GM19099 (cell line): Measurements from ENCODE around the gene SYNJ2.

Experiments
- POLR2A ChIP-seq: IDR thresholded peaks from 3 replicates; pipeline ENCODE4 v1.6.1; 2011; ENCODE audit warnings: low read depth; ENCODE audit not compliant: insufficient read length; ENCODE audit errors: extremely low read depth

Gene SYNJ2

DNA sequence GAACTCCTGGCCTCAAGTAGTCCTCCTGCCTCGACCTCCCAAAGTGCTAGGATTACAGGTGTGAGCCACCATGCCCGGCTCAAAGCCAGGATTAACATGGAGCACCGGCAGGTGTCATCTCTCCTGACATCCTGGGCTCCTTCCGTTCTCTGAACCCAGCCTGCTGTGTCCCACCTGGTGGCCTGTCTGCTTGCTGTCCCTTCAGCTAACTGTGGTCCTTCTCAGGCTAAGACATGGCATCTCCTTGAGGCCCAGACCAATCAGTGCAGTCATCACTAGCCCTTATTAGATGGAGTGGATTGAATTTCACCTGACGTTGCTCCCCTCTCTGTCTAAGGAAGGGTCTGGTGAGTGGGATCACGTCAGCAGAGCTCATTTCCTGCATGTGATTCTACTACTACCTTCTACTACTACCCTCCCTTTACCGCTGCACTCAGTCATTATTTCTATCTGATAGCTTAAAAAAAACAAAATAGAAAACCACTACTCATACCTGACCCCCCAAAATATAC lies 28.0 kb upstream of the SYNJ2 start:
- no peak for TF ChIP-seq POLR2A

DNA sequence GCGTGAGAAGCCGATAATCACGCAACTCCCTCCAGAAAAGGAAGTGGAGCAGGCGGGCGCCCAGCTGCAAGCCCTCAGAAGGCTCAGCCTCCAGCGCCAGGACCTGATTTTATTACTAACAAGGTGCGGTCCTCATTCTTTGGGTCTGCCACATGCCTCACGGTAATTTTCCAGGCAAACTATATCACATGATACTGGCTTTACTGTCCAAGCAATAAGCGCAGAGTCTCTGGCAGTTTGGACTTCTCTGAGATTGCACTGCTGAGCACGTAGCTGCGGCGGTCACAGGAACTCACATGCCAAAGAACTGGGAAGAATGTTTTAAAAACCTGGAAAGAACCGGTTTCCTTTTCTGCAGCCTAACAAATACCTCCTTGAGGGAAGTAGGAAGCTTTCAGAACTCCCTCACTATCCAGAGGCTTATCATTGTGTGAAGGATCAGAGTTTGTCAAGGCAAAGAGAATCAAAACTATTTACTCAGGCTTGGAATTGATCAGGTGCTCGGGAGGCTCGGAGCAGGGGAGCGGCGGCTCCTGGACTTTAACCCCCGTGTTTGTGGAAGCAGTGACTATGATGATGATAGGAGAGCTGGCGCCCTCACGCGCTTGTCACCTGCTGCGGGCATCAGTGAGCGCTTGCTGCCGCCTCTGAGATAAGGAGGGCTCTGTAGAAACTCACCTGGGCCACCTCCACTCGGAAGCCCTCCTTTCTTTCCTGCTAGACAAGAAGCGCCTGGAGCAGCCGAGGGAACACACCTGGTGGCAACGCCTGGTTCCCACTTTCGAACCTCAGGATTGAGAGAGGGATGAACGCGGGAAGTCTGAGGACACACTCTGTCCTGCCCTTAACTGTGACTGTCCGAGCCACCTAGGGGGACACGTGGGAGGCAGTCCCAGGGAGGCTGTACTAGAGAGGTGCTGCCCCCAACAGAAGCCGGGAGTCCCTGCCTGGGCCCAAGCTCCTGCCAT lies 27.2 kb upstream of the SYNJ2 start:
- TF ChIP-seq POLR2A, result no peak

DNA sequence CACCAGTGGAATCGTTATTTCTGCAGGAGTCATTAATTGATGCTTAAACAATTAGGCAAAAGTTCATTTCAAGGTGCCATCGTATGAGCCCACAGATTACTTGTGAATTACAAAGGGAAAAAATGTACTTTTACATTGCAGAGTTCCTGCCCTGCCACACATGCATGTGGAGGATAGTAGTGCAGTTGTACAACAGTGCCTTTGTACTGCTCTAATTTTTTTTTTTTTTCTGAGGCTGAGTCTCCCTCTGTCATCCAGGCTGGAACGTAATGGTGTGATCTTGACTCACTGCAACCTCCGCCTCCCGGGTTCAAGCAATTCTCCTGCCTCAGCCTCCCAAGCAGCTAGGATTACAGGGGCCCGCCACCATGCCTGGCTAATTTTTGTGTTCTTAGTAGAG lies 26.0 kb upstream of the SYNJ2 start:
- TF ChIP-seq POLR2A, result no peak

DNA sequence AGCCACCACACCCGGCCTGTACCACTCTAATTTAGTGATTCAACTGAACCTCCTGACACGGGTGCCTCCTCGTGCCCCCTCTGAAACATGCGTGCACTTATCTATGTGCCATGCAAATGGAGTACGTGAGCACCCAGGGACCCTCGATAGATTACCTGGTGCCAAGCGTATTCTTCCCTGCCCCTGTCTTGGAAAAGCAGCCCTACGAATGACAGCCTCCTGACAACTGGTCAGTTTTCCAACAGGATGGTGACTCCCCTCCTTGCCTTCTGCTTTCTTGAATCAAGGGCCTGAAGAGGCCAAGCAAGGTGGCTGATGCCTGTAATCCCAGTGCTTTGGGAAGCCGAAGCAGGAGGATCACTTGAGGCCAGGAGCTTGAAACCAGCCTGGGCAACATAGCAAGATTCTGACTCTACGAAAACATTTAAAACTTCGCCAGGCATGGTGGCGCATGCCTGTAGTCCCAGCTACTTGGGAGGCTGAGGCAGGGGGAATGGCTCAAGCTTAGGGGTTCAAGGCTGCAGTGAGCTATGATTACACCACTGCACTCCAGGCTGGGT lies 25.4 kb upstream of the SYNJ2 start:
- TF ChIP-seq POLR2A, result no peak

DNA sequence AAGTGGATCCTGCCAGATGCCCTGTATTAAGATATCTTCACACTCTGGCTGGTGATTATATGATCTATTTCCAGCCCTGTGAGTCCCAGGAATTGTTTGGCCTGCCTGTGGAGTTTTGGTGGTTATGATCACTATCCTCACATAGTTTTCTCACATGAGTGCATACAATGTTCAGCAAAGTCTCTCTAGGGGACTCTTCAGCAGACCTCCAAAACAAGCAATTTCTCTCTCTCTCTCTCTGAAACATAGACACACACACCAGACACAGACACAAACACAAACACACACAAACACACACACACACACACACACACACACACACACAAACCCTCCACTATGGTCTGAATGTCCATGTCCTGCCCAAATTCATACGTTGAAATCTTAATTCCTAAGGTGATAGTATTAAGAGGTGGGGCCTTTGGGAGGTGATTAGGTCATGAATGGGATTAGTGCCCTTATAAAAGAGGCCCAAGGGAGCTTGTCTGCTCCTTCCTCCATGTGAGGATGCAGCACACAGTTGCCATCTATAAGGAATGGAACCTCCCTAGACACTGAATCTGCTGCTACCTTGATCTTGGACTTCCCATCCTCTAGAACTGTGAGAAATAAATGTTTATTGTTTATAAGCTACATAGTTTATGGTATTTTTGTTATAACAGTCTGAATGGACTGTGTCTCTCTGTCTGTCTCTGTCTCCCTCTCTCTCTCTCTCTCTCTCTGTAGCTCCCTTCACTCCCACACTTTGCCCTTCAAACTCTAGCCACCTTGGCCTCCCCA lies 22.0 kb upstream of the SYNJ2 start:
- TF ChIP-seq POLR2A, result no peak

DNA sequence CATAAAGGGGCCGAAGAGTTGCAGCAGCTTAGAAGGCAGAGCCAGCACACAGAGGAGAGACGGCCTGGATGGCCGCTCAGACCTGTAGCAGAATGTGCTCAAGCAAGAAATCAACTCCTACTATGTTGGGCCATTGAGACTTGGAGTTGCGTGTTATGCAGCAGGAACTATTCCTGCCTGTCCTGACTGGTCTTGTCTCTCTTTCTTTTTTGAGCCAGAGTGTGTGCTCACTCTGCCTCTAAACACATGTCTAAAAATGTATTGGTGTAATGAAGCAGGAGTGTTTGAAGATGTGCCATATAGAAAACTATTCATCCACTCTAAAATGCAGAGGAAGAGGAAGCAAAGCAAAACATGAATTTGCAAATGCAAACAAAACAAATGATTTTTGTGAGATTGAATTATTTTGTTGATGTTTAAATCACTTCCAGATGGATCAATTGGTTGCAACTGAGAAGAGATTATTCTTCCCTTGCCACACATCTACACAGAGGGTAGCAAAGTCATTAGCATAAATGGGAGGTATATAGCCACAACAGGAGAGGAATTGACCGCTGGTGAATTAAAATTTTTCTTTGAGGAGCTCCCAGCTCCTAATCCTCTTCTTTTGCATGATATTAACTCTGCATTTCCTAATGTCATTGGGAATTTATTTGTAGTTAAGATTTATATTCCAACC lies 20.4 kb upstream of the SYNJ2 start:
- TF ChIP-seq POLR2A, result no peak

DNA sequence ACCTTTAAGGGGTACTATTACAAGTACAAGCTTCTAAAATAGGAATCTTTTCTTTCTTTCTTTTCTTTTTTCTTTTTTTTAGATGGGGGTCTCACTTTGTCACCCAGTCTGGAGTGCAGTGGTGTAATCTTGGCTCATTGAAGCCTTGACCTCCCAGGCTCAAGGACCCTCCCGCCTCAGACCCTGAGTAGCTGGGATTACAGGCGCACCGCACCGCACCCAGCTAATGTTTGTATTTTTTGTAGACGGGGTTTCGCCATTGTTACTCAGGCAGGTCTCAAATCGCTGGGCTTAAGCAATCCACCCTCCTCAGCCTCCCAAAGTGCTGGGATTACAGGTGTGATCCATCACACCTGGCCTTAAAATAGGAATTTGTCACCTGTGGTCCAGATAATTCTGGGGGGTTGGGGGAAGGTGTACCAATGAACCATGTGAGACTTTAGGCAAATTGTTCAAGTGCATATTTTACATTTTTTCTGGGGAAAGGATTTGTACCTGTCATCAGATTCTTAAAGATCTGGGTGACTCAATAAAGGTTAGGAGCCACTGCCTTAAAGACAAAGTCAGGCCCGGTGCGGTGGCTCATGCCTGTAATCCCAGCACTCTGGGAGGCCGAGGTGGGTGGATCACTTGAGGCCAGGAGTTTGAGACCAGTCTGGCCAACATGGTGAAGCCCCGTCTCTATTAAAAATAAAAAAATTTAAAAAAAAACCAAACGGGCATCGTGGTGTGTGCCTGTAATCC lies 19.7 kb upstream of the SYNJ2 start:
- TF ChIP-seq POLR2A, result no peak

DNA sequence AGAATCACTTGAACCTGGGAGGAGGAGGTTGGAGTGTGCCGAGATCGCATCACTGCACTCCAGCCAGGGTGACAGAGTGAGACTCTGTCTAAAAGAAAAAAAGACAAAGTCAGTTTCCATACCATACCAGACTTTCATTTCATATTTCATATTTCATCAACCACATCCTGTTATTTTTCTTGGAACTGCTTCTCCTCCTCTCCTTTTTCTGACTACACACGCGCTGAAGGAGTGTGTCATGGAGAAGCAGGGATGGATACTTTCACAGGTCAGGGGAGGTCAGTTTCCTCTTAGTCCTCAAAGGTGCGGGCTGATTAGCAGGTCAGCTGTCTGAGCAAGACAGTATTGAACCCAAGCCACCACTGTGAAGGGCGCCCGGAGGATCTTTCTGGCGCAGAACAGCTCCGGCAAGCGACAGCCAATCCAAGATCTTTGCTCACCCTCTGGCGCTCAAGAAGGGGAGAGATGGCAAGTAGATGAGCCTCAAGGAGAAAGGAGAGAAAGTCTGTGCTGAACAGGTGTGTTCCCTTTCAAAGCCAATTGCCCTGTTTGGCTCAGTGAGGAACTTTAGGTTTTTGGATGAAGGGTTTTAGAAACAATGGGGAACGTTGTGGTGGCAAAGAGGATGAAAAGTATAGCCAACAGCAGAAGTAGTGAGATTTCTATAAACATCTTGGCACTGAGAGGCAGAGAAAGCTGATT lies 18.9 kb upstream of the SYNJ2 start:
- no peak for TF ChIP-seq POLR2A

DNA sequence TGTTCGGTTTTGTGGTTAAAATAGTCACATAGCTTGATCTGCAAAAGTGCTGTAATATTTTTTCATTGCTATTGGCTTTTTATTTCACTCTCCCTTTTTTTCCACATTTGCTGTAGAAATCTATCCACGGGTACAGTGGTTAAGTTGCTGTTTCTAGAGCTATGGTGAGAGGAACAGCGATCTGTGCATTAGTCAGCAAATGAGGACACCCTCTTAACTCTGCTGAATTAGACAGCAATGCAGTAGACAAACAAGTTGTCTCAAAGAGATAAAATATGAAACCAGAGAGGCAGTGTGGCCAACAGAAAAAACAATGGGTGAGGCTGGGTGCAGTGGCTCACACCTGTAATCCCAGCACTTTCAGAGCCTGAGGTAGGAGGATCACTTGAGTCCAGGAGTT lies 17.6 kb upstream of the SYNJ2 start:
- no peak for TF ChIP-seq POLR2A

DNA sequence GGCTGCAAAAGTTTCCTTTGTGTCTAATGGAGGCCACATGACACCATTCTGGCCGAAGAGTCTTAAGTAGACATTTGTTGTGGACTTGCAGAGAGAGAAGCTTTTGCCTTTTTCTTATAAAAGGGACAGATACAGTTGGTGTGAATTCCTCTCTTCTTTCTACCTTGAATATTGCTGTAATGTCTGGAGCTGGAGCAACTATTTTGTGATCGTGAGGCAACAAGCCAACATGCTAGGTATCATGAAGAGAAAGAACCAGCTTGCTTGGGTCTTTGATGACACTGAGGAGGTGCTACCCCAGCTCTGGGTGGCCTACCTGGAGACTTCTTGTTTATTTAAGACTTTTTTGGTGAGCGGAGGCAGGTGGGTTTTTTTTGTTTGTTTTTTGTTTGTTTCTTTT lies 16.3 kb upstream of the SYNJ2 start:
- TF ChIP-seq POLR2A, result no peak

DNA sequence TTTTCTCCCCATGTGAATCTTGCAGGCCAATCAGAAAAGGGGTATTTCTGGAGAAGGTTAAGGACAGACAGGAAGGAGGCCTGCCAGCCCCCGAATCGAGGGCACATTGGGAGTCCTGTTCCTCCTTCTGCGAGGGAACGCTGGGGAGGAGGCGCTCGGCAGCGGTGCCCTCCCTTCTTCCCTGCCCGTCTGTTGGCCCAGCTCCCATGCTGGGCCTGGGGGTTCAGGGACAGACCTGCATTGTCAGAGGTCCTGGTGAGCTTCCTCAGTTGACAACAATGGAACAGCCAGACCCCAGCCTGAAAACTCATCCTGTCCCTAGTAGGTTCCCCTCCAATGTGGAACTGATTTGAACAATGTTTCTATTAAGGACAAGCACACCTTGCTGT lies 15.1 kb upstream of the SYNJ2 start:
- TF ChIP-seq POLR2A, result no peak

DNA sequence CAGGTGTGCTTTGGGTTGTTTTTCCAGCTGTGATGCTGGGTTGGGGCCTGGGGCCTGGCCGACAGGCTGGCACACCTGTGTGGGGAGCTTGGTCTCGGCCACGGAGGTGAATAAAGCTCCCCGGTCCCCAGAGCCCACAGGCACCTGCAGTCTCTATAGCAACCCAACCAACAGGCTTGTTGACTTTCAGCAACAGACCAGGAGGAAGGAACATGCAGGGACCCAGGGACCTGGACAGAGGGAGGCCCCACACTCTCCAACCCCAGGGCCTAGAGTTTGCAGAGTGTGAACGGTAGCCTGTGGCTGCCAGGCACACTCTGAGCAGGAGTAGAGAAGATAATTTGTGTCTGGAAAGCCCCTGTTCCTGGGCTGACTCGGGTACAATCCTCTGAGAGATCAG lies 14.6 kb upstream of the SYNJ2 start:
- no peak for TF ChIP-seq POLR2A

DNA sequence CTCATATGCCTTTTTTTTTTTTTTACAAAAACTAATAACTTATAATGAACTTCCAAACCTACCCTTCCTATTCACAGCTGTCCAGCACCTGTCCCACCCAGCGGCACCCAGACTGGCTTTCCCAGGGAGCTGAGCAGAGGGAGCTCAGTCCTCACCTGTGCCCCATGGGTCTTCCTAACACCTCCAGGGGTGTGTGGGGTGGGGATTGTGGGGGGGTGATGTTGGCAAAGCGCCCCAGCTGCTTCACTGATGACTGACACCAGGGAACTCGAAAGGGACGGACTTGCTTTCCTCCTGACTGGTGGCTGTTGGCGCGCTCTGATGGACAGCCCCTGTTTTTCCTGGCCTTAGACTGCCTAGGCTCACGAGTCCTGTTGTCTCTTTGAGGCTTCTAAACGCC lies 14.2 kb upstream of the SYNJ2 start:
- no peak for TF ChIP-seq POLR2A

DNA sequence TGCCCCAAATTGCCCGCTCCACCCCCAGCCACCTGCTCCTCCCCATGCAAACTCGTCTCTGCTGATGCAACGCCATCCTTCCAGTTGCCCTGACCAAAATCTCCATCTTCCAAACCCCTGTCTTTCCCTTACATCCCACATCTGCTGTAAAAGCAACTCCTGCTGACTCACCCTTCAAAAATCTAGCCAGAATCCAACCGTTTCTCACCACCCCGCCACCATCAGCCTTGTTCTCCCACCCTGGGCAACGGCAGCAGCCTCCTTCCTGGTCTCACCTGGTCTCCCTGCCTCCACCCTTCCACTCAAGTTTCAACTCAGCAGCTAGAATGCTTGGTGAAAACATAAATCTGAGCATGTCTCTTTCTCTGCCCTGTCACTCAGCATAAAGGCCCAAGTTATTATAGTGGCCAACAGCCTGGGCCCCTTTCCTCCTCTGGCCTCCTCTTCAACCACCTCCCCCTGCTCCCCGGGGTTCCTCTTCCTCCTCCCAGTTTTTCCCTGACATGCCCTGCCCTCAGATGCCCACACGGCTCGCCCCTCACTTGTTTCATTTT lies 7.2 kb upstream of the SYNJ2 start:
- no peak for TF ChIP-seq POLR2A

DNA sequence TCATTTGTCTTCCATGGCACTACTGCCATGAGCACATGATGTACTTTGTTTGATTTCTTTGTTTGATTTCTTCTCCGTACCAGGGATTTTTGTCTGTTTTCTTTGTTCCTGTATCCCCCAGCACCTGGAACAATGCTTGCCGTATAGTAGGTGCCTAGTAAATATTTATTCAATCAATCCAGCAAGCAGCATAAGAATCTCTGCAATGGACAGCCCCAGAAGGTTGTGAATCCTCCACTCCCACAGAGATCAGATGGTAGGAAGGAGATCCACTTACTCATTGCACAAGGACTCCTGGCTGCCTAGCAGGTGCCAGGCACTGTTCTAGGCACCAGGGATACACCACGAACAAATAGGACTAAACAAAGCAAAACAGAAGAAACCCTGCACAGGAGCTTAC lies 6.7 kb upstream of the SYNJ2 start:
- TF ChIP-seq POLR2A, result no peak
